T-helper 2 cell treated with Interferon-gamma antibody and Interleukin-4, amounts not matched to agents 5 μg/mL and 100 μg/mL, for 36 hours (primary cell): ENCODE data around the gene MAD1L1.

ENCODE experiments used
- DNase-seq: peaks from one replicate; pipeline ENCODE4 v3.0.0; 2021; ENCODE audit warnings: low spot score
- H3K27ac Mint-ChIP-seq: one replicate; pipeline ENCODE4 v1.8.0; 2021; ENCODE audit warnings: mild to moderate bottlenecking, mixed read lengths
- H3K27me3 Mint-ChIP-seq: one replicate; pipeline ENCODE4 v1.8.0; 2021; ENCODE audit warnings: low read depth, mixed read lengths
- H3K36me3 Mint-ChIP-seq: one replicate; pipeline ENCODE4 v1.8.0; 2021; ENCODE audit warnings: low read depth, mixed read lengths
- H3K4me1 Mint-ChIP-seq: one replicate; pipeline ENCODE4 v1.8.0; 2021; ENCODE audit warnings: low read depth, mixed read lengths
- H3K4me3 Mint-ChIP-seq: one replicate; pipeline ENCODE4 v1.8.0; 2022; ENCODE audit warnings: mild to moderate bottlenecking, moderate library complexity, mixed read lengths
- H3K9me3 Mint-ChIP-seq: one replicate; pipeline ENCODE4 v1.8.0; 2021; ENCODE audit warnings: mixed read lengths

The MAD1L1 gene

DNA sequence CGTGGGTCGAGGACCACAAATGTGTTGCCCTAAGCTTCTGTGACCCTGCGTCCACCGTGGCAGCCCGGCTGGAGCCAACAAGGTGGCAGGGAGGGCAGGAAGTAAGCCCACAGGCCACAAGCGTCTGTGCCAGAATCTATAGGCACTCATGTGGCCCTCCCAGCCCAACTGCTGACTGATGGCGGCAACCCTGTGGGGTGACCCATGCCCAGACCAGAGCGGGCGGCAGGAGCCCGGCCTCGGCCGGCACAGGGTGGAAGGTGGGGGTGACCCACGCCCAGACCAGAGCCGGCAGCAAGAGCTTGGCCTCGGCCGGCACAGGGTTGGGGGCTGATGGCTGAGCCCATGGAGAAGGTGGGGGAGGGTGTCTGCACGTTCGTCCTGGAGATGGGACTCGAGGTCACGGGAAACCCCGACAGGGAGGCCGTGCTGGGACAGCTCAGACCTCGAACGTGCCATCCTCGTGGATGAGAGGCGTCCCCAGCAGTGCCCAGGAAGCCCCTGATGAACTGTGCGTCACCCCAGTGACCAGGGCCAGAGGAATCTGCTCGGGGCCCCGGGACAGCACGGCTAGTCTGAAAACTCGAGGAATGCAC is 381.7 kb downstream of the MAD1L1 start:
- peaks cover 14% of the 10 kb centered on the region for H3K36me3 Mint-ChIP-seq
- no peak for DNase-seq
- H3K4me3 Mint-ChIP-seq = no peak overlapping the region
- H3K27me3 Mint-ChIP-seq = no peaks in the 10 kb centered on the region
- H3K4me1 Mint-ChIP-seq = peaks cover 14% of the 10 kb centered on the region
- H3K9me3 Mint-ChIP-seq = no peaks in the 10 kb centered on the region
- no peak overlapping the region for H3K27ac Mint-ChIP-seq

DNA sequence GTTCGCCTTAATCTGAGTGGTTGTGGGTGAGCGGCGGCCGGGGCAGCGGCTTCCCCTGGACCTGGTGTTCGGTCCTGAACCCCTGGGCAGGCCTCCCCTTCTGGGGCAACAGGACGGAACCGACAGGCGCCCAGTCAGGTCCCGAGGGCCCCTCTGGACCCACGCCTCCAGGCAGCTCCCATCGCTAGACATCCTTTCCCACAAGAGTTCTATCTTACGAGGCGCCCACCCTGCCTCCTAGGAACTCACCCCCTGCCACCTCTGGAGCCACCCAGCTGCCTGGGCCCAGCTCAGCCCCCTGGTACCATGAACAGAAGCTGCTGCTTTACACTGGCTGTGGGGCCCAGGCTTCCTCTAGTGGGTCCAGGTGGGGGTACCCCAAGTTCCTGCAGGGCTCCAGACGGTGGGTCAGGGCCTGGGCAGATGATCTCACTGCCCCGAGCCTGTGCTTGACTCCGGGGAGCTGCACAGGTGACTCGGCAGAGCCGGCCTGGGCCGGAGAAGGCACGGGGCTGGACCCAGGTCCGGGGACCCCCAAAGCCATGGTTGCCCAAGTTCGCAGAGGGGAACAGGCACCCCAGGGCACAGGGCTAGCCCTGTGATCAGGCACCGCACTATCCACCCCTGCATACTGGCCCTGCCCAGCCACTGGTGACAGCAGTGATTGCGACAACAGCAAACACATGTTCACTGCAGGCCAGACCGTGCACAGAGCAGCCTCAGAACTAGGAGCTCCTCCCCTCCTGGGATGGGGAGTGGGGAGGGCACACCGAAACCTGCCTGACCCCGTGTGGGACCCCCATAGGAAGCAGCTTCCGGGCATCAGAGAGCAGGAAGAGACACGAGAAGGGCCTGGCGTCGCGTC is 382.4 kb downstream of the MAD1L1 start:
- DNase-seq = no peak
- H3K36me3 Mint-ChIP-seq = peaks cover 7% of the 10 kb centered on the region
- H3K9me3 Mint-ChIP-seq = no peaks in the 10 kb centered on the region
- H3K27ac Mint-ChIP-seq = no peak overlapping the region
- H3K27me3 Mint-ChIP-seq = no peaks in the 10 kb centered on the region
- peaks cover 10% of the 10 kb centered on the region for H3K4me1 Mint-ChIP-seq
- H3K4me3 Mint-ChIP-seq = no peak overlapping the region

DNA sequence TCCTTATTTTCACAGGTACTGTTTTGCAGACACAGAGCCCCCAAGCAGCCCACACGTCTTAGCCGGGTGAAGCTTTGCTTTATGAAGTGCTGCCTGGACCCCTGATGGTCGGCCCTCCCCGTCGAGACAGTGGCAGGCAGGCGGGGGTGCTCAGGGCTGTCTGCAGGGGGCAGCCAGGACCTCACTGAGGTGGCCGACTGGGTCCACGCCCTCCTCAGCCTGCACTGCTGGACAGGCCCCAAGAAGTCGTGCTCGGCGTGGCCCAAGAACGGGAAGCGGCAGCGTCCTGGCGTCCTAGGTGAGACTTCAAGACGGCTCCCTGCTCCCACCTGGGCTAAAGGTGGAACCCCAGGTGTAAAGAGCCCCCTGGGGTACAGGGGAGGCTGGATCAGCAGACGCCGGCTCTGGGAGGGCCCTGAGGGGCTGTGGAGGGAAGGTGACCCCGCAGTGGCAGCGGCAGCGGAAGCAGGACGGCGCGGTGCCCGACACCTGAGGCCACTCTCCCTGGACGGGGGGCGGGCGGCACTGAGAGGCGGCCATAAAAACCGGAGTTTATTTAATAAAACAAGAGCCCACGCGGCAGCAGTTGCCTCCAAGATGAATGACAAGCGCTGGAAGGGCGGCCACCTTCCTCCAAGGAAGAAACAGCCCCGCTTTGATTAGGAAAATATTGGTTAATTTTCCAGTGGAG is 383.2 kb downstream of the MAD1L1 start:
- H3K27ac Mint-ChIP-seq = no peak overlapping the region

DNA sequence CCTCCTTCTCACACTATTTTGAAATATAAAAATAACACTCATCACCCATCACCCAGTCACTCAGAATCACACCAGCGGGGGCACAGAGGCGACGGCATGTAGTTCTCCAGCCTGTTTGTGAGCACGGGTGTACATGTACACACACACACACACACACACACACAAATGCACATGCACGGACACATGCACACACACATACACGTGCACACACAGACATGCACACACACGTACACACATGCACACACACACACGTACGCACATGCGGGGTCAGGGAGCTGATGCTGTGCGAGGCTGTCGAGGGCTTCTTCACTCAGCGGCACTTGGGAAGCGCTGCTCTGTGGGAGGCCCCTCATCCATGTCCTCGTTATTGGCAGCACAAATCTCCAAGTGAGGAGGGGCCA is 383.8 kb downstream of the MAD1L1 start:
- H3K36me3 Mint-ChIP-seq = peaks cover 2% of the 10 kb centered on the region
- no peaks in the 10 kb centered on the region for H3K4me1 Mint-ChIP-seq
- no peaks in the 10 kb centered on the region for H3K9me3 Mint-ChIP-seq
- DNase-seq = no peak
- no peak overlapping the region for H3K4me3 Mint-ChIP-seq
- peak overlapping the region; percentile 20 for H3K27ac Mint-ChIP-seq
- no peaks in the 10 kb centered on the region for H3K27me3 Mint-ChIP-seq

More for the DNA sequence above, 383.2 kb downstream of the MAD1L1 start:
- Mint-ChIP-seq H3K36me3 (peaks cover 3% of the 10 kb centered on the region), H3K4me3 (no peak overlapping the region), H3K9me3 (no peaks in the 10 kb centered on the region), H3K27me3 (no peaks in the 10 kb centered on the region), H3K4me1 (peaks cover 3% of the 10 kb centered on the region)
- no peak for DNase-seq

GRCh38 chr7:1848013-1848640 is 384.6 kb downstream of the MAD1L1 start:
- Mint-ChIP-seq H3K9me3 (no peaks in the 10 kb centered on the region), H3K4me3 (no peak overlapping the region)

DNA sequence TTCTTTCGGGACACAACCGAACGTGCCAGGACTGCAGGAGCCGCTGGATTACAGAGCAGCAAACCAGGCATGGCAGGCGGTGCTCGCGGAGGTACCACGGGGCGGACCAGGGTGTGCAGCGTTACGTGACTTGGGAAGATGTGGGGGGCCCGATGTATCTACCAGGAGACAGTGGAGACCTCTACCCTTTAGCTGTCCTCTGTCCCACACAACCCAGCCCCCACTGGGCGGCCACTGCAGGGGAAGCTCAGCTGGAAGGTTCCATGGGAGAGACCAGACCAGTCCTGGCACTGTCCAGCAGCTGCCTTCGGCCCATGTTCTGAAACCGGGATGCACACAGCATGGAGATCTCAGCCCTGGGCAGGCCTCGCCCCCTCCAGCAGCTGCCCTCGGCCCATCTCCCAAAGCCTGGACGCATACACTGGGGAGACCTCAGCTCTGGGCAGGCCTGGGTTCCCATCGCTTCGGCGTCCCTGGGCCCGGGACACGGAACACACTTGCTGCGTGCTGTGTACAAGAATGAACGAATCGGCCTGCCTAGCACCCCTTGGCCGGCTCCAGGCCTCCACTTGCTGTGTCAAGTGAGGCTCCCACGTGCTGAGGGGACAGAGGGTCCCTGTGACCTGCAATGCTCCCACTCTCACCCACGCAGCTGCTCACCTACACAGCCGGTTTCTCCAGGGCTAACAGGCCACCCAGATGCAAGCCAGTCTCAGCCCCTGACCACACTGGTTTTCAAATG is 385.3 kb downstream of the MAD1L1 start:
- H3K4me1 Mint-ChIP-seq = no peaks in the 10 kb centered on the region
- H3K4me3 Mint-ChIP-seq = no peak overlapping the region
- peaks cover 4% of the 10 kb centered on the region for H3K36me3 Mint-ChIP-seq
- no peak overlapping the region for H3K27ac Mint-ChIP-seq
- H3K27me3 Mint-ChIP-seq = no peaks in the 10 kb centered on the region
- no peaks in the 10 kb centered on the region for H3K9me3 Mint-ChIP-seq
- no peak for DNase-seq

More at GRCh38 chr7:1848013-1848640, 384.6 kb downstream of the MAD1L1 start:
- Mint-ChIP-seq H3K27ac (no peak overlapping the region), H3K27me3 (no peaks in the 10 kb centered on the region), H3K4me1 (no peaks in the 10 kb centered on the region), H3K36me3 (peaks cover 3% of the 10 kb centered on the region)
- DNase-seq = no peak

- Mint-ChIP-seq H3K27ac (no peak overlapping the region), H3K27me3 (no peaks in the 10 kb centered on the region), H3K4me1 (no peaks in the 10 kb centered on the region), H3K9me3 (no peaks in the 10 kb centered on the region), H3K36me3 (peaks cover 4% of the 10 kb centered on the region), H3K4me3 (no peak overlapping the region)
- no peak for DNase-seq
These were observed 386.2 kb downstream of the MAD1L1 start for GRCh38 chr7:1846331-1847065.

DNA sequence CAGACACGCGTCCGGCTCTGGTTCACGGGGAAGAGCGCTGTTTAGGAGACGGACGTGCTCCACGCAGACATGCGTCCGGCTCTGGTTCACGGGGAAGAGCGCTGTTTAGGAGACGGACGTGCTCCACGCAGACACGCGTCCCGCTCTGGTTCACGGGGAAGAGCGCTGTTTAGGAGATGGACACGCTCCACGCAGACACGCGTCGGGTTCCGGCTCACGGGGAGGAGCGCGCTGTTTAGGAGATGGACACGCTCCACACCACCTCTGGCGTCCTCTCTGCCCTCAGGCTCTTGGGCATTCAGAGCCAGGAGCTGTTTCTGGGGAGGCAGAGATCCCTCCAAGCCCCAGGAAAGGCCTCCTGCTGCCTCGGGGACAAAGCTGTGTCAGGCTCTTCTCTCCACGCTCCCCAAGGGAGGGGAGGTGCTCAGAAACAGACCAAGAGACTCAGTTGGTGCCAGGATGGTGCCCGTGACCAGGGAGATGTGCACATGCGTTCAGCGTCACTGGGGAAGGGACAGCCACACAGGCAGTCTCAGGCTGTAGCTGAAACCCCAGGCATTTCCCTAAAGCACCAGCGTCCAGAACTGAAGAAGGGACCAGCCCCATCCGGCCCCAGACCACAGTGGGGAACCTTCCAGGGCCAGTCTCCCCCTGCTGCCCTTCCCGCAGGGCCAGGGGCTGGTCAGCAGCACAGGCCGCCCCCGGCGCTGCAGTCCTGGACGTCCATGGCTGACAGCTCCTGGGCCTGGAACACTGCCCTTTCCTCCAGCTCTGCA is 387.0 kb downstream of the MAD1L1 start:
- no peak overlapping the region for H3K27ac Mint-ChIP-seq
- H3K27me3 Mint-ChIP-seq = no peaks in the 10 kb centered on the region
- H3K9me3 Mint-ChIP-seq = no peaks in the 10 kb centered on the region
- no peak overlapping the region for H3K4me3 Mint-ChIP-seq
- no peak for DNase-seq
- no peaks in the 10 kb centered on the region for H3K4me1 Mint-ChIP-seq
- H3K36me3 Mint-ChIP-seq = peaks cover 4% of the 10 kb centered on the region

DNA sequence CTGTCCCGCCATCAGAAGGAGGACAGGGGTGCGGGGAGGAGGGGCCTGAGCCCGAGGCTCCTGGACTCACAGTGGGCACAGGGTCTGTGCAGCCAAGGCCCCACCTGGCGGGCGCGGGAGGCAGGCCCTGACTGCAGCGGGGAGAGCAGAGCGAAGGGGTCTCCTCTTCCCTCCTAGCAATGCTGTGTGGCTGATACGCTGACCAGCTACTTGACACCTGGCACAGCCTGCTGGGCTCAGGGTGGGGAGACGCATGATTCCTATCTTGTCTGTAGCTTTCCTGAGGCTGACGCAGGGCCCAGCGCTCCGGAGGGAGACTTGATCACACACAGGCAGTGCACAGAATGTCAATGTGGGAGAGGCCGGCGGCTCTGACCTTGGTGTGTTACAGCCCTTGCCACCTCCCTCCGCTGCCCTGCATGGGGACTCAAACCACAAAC is 387.8 kb downstream of the MAD1L1 start:
- peaks cover 4% of the 10 kb centered on the region for H3K36me3 Mint-ChIP-seq
- H3K27ac Mint-ChIP-seq = no peak overlapping the region
- no peaks in the 10 kb centered on the region for H3K9me3 Mint-ChIP-seq
- H3K27me3 Mint-ChIP-seq = no peaks in the 10 kb centered on the region
- H3K4me1 Mint-ChIP-seq = no peaks in the 10 kb centered on the region
- no peak for DNase-seq
- H3K4me3 Mint-ChIP-seq = no peak overlapping the region

DNA sequence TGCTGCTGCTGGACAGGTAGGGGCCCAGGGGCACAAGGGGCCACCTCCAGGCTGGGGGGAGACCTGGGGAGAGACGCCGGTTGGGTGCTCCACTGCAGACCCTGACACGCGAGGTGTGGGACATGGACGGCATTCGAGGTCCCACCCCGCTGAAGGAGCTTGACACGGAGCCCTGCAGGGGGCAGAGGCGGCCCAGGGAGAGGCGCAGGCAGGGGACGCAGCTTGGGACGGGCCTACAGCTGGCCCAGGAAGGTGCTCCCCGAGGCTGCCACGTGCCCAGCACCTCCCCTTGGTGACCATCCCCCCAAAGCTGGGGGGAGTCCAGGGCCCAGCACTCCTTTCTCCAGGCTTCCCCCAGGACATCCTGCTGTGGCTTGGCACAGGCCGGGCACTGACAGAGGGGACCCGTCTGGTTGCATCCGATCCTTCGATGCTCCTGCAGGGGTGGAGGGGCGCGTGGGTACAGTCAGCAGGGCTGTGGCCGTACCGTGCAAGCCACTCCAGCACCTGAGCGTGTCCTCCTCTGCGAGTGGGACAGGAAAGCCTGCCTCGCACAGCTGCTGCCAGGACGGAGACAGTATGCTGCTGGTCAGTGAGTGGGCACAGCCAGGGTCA is 388.3 kb downstream of the MAD1L1 start:
- no peak for DNase-seq
- H3K27ac Mint-ChIP-seq = no peak overlapping the region
- H3K9me3 Mint-ChIP-seq = no peaks in the 10 kb centered on the region
- no peak overlapping the region for H3K4me3 Mint-ChIP-seq
- H3K36me3 Mint-ChIP-seq = peaks cover 4% of the 10 kb centered on the region
- H3K27me3 Mint-ChIP-seq = no peaks in the 10 kb centered on the region
- no peaks in the 10 kb centered on the region for H3K4me1 Mint-ChIP-seq

DNA sequence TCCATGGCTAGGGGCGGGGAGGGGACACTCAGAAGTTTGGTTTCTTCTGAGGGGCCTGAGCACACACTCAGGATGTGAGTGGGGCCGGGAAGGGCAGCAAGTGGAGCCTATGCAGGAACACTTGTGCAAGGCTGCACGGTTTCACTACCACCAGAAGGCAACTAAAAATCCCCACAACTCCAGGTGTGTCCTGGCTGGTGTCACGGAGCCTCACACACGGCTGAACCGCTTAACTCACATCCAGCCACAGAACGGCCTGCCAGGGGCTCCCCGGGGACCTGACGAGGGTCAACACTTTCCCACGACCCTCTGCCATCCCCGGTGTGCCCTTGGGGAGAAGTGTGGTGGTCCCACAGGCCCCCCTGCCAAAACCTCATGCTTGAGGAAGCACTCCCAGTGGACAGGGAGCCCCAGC is 388.8 kb downstream of the MAD1L1 start:
- no peak overlapping the region for H3K27ac Mint-ChIP-seq
- H3K4me3 Mint-ChIP-seq = no peak overlapping the region
- peaks cover 4% of the 10 kb centered on the region for H3K36me3 Mint-ChIP-seq
- H3K4me1 Mint-ChIP-seq = no peaks in the 10 kb centered on the region
- DNase-seq = no peak
- no peaks in the 10 kb centered on the region for H3K9me3 Mint-ChIP-seq
- no peaks in the 10 kb centered on the region for H3K27me3 Mint-ChIP-seq

DNA sequence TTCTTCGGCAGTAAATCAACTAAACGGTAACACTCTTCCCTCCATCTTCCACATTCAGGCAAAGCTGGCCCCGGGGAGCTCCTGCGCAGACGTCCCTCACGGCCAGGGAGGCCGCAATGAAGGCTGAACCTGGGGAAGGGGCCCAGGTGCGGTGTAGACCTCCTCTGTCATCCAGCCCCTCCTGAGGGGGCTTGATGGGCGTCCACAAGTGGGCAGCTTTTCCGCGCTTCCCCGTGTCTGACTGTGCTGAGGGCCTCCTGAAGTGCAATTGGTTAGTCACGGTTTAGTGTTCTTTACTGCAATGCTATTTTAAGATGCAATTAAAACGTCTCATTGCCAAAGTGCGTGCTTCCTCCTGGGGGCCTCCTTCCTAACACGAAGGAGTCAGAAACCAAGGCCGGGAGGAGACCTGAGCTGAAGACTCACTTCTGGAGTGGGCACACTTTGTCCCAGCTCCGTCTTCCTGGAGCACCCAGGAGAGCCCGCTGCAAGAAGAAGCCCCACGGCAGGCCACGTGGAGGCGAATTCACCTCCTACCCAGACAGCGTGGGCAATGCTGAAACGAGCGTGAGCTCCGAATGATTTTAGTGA is 389.4 kb downstream of the MAD1L1 start:
- peak overlapping the region; percentile 50 for H3K27ac Mint-ChIP-seq
- DNase-seq = no peak
- H3K36me3 Mint-ChIP-seq = peaks cover 4% of the 10 kb centered on the region
- no peaks in the 10 kb centered on the region for H3K4me1 Mint-ChIP-seq
- H3K4me3 Mint-ChIP-seq = no peak overlapping the region
- no peaks in the 10 kb centered on the region for H3K27me3 Mint-ChIP-seq
- H3K9me3 Mint-ChIP-seq = no peaks in the 10 kb centered on the region
